PC-9 (cell line): ENCODE data around the gene STK38L.

ENCODE experiments used
- EZH2 ChIP-seq: fragments of 200-600 bp; sonication (generic); IDR thresholded peaks from 2 replicates; pipeline ENCODE4 v1.8.0; 2017; ENCODE audit warnings: antibody characterized with exemption, low read depth
- TF ChIP-seq, protein P1 (sequence below): fragments of 200-600 bp; sonication (generic); conservative IDR thresholded peaks from 2 replicates; pipeline ENCODE4 v1.6.1; 2017; ENCODE audit warnings: mixed run types, antibody characterized with exemption, mild to moderate bottlenecking, moderate library complexity

DNA sequence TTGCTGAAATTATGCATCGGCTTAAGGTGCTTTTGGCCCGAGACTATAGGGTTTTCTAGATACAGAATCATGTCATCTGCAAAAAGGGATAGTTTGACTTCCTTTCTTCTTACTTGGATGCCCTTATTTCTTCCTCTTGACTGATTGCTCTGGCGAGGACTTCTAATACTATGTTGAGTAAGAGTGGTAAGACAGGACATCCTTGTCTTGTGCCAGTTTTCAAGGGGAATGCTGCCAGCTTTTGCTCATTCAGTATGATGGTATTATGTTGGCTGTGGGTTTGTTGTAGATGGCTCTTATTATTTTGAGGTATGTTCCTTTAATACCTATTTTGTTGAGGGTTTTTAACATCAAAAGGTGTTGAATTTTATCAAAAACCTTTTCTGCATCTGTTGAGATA, 96.9 kb downstream of the STK38L start:
- no peak for TF ChIP-seq EZH2
- TF ChIP-seq, protein P1, sequence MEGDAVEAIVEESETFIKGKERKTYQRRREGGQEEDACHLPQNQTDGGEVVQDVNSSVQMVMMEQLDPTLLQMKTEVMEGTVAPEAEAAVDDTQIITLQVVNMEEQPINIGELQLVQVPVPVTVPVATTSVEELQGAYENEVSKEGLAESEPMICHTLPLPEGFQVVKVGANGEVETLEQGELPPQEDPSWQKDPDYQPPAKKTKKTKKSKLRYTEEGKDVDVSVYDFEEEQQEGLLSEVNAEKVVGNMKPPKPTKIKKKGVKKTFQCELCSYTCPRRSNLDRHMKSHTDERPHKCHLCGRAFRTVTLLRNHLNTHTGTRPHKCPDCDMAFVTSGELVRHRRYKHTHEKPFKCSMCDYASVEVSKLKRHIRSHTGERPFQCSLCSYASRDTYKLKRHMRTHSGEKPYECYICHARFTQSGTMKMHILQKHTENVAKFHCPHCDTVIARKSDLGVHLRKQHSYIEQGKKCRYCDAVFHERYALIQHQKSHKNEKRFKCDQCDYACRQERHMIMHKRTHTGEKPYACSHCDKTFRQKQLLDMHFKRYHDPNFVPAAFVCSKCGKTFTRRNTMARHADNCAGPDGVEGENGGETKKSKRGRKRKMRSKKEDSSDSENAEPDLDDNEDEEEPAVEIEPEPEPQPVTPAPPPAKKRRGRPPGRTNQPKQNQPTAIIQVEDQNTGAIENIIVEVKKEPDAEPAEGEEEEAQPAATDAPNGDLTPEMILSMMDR = no peak
